ENCODE measurements around the gene B4GALNT4. TPM values are rescaled to one million over a fixed set of nuclear protein-coding genes. Genes with fewer than 3 reads are reported as not detected.

The B4GALNT4 gene
- total RNA-seq, 1 experiment from 2014 or later: 4.7 TPM

DNA sequence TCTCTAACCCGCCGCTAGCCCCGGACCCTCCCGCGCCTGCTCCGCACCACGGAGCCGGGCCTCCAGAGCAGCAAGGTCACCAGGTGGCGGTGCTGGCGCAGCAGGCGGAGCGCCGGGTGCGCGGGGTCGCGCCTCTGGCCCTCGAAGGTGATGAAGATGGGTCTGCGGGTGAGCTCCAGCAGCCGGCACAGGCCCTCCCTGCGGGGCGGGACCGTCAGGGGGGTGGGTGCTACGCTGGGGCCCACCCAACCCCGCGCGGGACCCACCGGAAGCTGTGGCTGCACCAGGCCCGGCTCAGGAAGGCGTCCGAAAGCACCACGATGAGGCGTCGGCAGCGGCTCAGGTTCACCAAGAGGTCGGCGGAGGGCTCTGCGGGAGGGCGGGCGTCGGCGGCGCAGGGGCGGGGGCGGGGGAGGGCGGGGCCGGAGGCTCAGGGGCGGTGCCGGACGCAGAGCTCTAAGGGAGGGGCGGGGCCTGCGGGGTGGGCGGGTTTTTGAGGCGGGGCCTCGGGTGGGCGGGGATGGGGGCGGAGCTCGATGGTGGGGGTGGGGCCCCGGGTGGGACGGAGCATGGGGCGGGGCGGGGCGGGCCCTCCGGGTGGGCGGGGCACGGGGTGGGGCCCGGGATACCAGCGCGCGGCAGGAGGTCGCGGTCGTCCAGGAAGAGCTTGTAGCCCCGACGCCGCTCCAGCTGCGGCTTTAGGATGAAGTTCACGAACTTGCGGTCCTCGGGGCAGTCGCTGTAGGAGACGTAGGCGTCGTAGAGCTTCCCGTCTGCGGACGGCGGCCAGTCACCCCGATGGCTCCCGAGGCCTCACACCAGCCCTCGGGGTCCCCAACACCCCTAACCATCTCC lies 37.7 kb downstream of the B4GALNT4 start:
- intact Hi-C loops (cut with micrococcal nuclease; ENCODE audit: unreplicated experiment): no loop called here
- Histone ChIP-seq H4K20me1 (ENCODE audit: insufficient read depth) (no peaks in the 10 kb centered on the region), H3K27me3 (ENCODE audit: insufficient read depth, low read depth) (no peaks in the 10 kb centered on the region), H3K36me3 (ENCODE audit: low read depth) (no peaks in the 10 kb centered on the region), H3K79me2 (ENCODE audit: low read depth) (no peaks in the 10 kb centered on the region), H3K9me2 (ENCODE audit: insufficient read depth) (no peaks in the 10 kb centered on the region), H3K27ac (no peak overlapping the region), H3K4me1 (replicated peaks; ENCODE audit: insufficient read depth) (no peaks in the 10 kb centered on the region), H3K4me3 (no peak overlapping the region; the same call in 1 of the 2 replicates), H2AFZ (no peak overlapping the region), H3K9me3 (ENCODE audit: insufficient read depth, low read depth) (no peaks in the 10 kb centered on the region), H3F3A (ENCODE audit: insufficient read depth, low read depth) (0 out of 2 replicates have a peak, but pooled peaks cover 3% of the 10 kb centered on the region), H3K4me2 (peak overlapping the region; percentile 53)
- BruUV-seq (replicated peaks): no TSS peak
- no peak for TF ChIP-seq EZH2 (IDR thresholded peaks at IDR 0.05; ENCODE audit: low read depth)
- no peak for TF ChIP-seq CTCF (conservative IDR thresholded peaks at IDR 0.05)
- ChIA-PET POLR2A (ENCODE audit: unreplicated experiment) (interaction anchor here (0.5 to 0.9 kb wide), 6 partner anchors 13 to 505 kb away, joined by 4 to 10 read pairs (median 6); partner anchors contain the start of genes BET1L, PKP3, RIC8A and RNH1), CTCF (interaction anchor here (1.0 kb wide), 2 partner anchors 41 to 43 kb away, joined by 4 to 8 read pairs; no protein-coding TSS in a partner anchor)
- DNase-seq: peak; percentile 49 to 60

- no peaks in the 10 kb centered on the region for H3K9me2 ChIP-seq (ENCODE audit: insufficient read depth)
- H3K4me1 ChIP-seq (replicated peaks; ENCODE audit: insufficient read depth): no peaks in the 10 kb centered on the region
These were observed 38.4 kb downstream of the B4GALNT4 start for GRCh38 chr11:407651-408123.

More at GRCh38 chr11:407651-408123, 38.4 kb downstream of the B4GALNT4 start:
- Histone ChIP-seq H3K4me2 (no peak overlapping the region), H3K27ac (no peak overlapping the region), H3K36me3 (ENCODE audit: low read depth) (no peaks in the 10 kb centered on the region), H3F3A (ENCODE audit: insufficient read depth, low read depth) (0 out of 2 replicates have a peak, but pooled peaks cover 3% of the 10 kb centered on the region), H3K9me3 (ENCODE audit: insufficient read depth, low read depth) (no peaks in the 10 kb centered on the region), H4K20me1 (ENCODE audit: insufficient read depth) (no peaks in the 10 kb centered on the region), H3K4me3 (no peak overlapping the region), H3K27me3 (ENCODE audit: insufficient read depth, low read depth) (no peaks in the 10 kb centered on the region), H3K79me2 (ENCODE audit: low read depth) (no peaks in the 10 kb centered on the region), H2AFZ (no peak overlapping the region)
- POLR2A ChIA-PET (ENCODE audit: unreplicated experiment): interaction anchor here (0.6 to 0.9 kb wide), 5 partner anchors 14 to 504 kb away, joined by 3 to 9 read pairs (median 5); partner anchors contain the start of genes BET1L, PKP3 and RIC8A
- CTCF ChIA-PET: interaction anchor here (1.0 kb wide), 2 partner anchors 41 to 43 kb away, joined by 4 to 8 read pairs; no protein-coding TSS in a partner anchor
- no peak for TF ChIP-seq CTCF (conservative IDR thresholded peaks at IDR 0.05)
- no peak for TF ChIP-seq EZH2 (IDR thresholded peaks at IDR 0.05; ENCODE audit: low read depth)
- no peak for DNase-seq
- BruUV-seq (replicated peaks): no TSS peak
- intact Hi-C loops (cut with micrococcal nuclease; ENCODE audit: unreplicated experiment): no loop called here
